ENCODE data around the gene PRC1.

GRCh38 chr15:91018158-91018557 lies 23.8 kb upstream of the PRC1 start:
- TF ChIP-seq CTCF (IDR thresholded peaks at IDR 0.05) = no peak
- no peak for TF ChIP-seq EP300 (IDR thresholded peaks at IDR 0.05)
